Central memory CD8-positive, alpha-beta T cell (primary cell): ENCODE results near the gene EPN2.
A peak's percentile ranks its signal among the peaks of the same experiment; 100 is the strongest.
"Not testable (repeated sequence)": the region's sequence is repeated elsewhere in the genome, so short reads cannot be mapped to it uniquely, and the experiment has no call there.

Experiments used
- ATAC-seq: fragments of 150-1000 bp; cut with Tn5 transposase; replicated peaks from 2 replicates; pipeline ENCODE4 v1.10.0; 2022; ENCODE audit warnings: mild to moderate bottlenecking, moderate FRiP score, moderate number of reproducible peaks; ENCODE audit not compliant: poor library complexity, severe bottlenecking; ENCODE audit errors: extremely low read depth
- DNase-seq, 2 donors: peaks; one replicate each; pipeline ENCODE4 v3.0.0; 2021; ENCODE audit warnings: low spot score in 2 of 2
- H3K27ac Mint-ChIP-seq: one replicate; pipeline ENCODE4 v1.8.0; 2022; ENCODE audit warnings: low read depth, mild to moderate bottlenecking, moderate library complexity, mixed read lengths
- H3K27me3 Mint-ChIP-seq: one replicate; pipeline ENCODE4 v1.8.0; 2022; ENCODE audit warnings: mixed read lengths
- H3K36me3 Mint-ChIP-seq: one replicate; pipeline ENCODE4 v1.8.0; 2022; ENCODE audit warnings: mild to moderate bottlenecking, moderate library complexity, mixed read lengths; ENCODE audit not compliant: insufficient read depth
- H3K4me1 Mint-ChIP-seq: one replicate; pipeline ENCODE4 v1.8.0; 2022; ENCODE audit warnings: mixed read lengths
- H3K4me3 Mint-ChIP-seq: one replicate; pipeline ENCODE4 v1.8.0; 2022; ENCODE audit warnings: mild to moderate bottlenecking, moderate library complexity, mixed read lengths
- H3K9me3 Mint-ChIP-seq: one replicate; pipeline ENCODE4 v1.8.0; 2022; ENCODE audit warnings: mixed read lengths

Gene EPN2

GRCh38 chr17:19237139-19237388, at the start of gene EPN2:
EPN2 (plus strand) TSS chr17:19237366; CDS start chr17:19283120, 45,754 bp downstream.
- not testable (repeated sequence) for H3K27me3 Mint-ChIP-seq, H3K4me1 Mint-ChIP-seq, H3K36me3 Mint-ChIP-seq, H3K9me3 Mint-ChIP-seq, DNase-seq, ATAC-seq
- Mint-ChIP-seq H3K27ac (peak within 1 kb of the TSS; percentile 67), H3K4me3 (peak within 1 kb of the TSS; percentile 82)

- H3K36me3 Mint-ChIP-seq, H3K9me3 Mint-ChIP-seq, H3K4me1 Mint-ChIP-seq, H3K4me3 Mint-ChIP-seq, H3K27ac Mint-ChIP-seq, H3K27me3 Mint-ChIP-seq: not testable (repeated sequence)
- ATAC-seq, result peak; percentile 44
- peak in 1 of 2 donors; percentile 88 for DNase-seq
Measured at GRCh38 chr17:19187883-19188869, 49.0 kb upstream of the EPN2 start.

GRCh38 chr17:19188870-19189708, 48.1 kb upstream of the EPN2 start:
- not testable (repeated sequence) for H3K27ac Mint-ChIP-seq, H3K27me3 Mint-ChIP-seq, H3K36me3 Mint-ChIP-seq, H3K9me3 Mint-ChIP-seq, DNase-seq, H3K4me3 Mint-ChIP-seq, H3K4me1 Mint-ChIP-seq
- ATAC-seq, result peak; percentile 54

GRCh38 chr17:19189781-19190405, 47.3 kb upstream of the EPN2 start:
- not testable (repeated sequence) for H3K27me3 Mint-ChIP-seq, H3K27ac Mint-ChIP-seq, DNase-seq, H3K36me3 Mint-ChIP-seq, H3K4me1 Mint-ChIP-seq, H3K9me3 Mint-ChIP-seq, H3K4me3 Mint-ChIP-seq
- peak; percentile 16 for ATAC-seq

- H3K27ac Mint-ChIP-seq, H3K27me3 Mint-ChIP-seq, H3K4me1 Mint-ChIP-seq, H3K36me3 Mint-ChIP-seq, H3K4me3 Mint-ChIP-seq, H3K9me3 Mint-ChIP-seq: not testable (repeated sequence)
- peak; percentile 96 for ATAC-seq
- DNase-seq, result peak; percentile 8 to 40
Measured at GRCh38 chr17:19196382-19197204, 40.6 kb upstream of the EPN2 start.

- not testable (repeated sequence) for H3K27me3 Mint-ChIP-seq, DNase-seq, H3K9me3 Mint-ChIP-seq, H3K4me1 Mint-ChIP-seq, H3K36me3 Mint-ChIP-seq, H3K4me3 Mint-ChIP-seq, H3K27ac Mint-ChIP-seq
- peak; percentile 98 for ATAC-seq
Measured at GRCh38 chr17:19202448-19202847, 34.7 kb upstream of the EPN2 start.

- not testable (repeated sequence) for H3K4me3 Mint-ChIP-seq, H3K27ac Mint-ChIP-seq, H3K9me3 Mint-ChIP-seq, ATAC-seq, H3K36me3 Mint-ChIP-seq, DNase-seq, H3K27me3 Mint-ChIP-seq, H3K4me1 Mint-ChIP-seq
Measured at GRCh38 chr17:19203429-19203828, 33.7 kb upstream of the EPN2 start.

GRCh38 chr17:19215074-19215860, 21.9 kb upstream of the EPN2 start:
- not testable (repeated sequence) for H3K27ac Mint-ChIP-seq, DNase-seq, H3K4me3 Mint-ChIP-seq, ATAC-seq, H3K9me3 Mint-ChIP-seq, H3K4me1 Mint-ChIP-seq, H3K36me3 Mint-ChIP-seq, H3K27me3 Mint-ChIP-seq

GRCh38 chr17:19216148-19216926, 20.8 kb upstream of the EPN2 start:
- not testable (repeated sequence) for H3K9me3 Mint-ChIP-seq, DNase-seq, H3K27me3 Mint-ChIP-seq, H3K27ac Mint-ChIP-seq, H3K36me3 Mint-ChIP-seq, H3K4me1 Mint-ChIP-seq, H3K4me3 Mint-ChIP-seq
- ATAC-seq, result peak; percentile 75

- H3K27ac Mint-ChIP-seq, ATAC-seq, H3K4me3 Mint-ChIP-seq, H3K9me3 Mint-ChIP-seq, DNase-seq, H3K27me3 Mint-ChIP-seq, H3K4me1 Mint-ChIP-seq, H3K36me3 Mint-ChIP-seq: not testable (repeated sequence)
Measured at GRCh38 chr17:19218914-19219313, 18.3 kb upstream of the EPN2 start.

- not testable (repeated sequence) for H3K4me1 Mint-ChIP-seq, H3K36me3 Mint-ChIP-seq, DNase-seq, H3K27me3 Mint-ChIP-seq, H3K27ac Mint-ChIP-seq, H3K9me3 Mint-ChIP-seq, ATAC-seq, H3K4me3 Mint-ChIP-seq
Measured at GRCh38 chr17:19219384-19219783, 17.8 kb upstream of the EPN2 start.
